Mammary epithelial cell (primary cell): ENCODE measurements around the gene APOL6.

Source experiments
- EZH2 ChIP-seq: IDR thresholded peaks from 2 replicates; pipeline ENCODE4 v1.6.1; 2012; ENCODE audit warnings: low read length, inconsistent platforms, borderline replicate concordance
- TF ChIP-seq, protein P1 (sequence below), 2 donors: IDR thresholded peaks in 1 of 2; conservative IDR thresholded peaks in 1 of 2; 2 replicates each; pipeline ENCODE4 v1.5.1; 2011 to 2012; ENCODE audit warnings: inconsistent platforms in 2 of 2, low read length in 2 of 2, mild to moderate bottlenecking in 2 of 2, control low read depth in 1 of 2, low read depth in 1 of 2; ENCODE audit not compliant: insufficient read depth in 1 of 2; ENCODE audit errors: extremely low read depth in 1 of 2

DNA sequence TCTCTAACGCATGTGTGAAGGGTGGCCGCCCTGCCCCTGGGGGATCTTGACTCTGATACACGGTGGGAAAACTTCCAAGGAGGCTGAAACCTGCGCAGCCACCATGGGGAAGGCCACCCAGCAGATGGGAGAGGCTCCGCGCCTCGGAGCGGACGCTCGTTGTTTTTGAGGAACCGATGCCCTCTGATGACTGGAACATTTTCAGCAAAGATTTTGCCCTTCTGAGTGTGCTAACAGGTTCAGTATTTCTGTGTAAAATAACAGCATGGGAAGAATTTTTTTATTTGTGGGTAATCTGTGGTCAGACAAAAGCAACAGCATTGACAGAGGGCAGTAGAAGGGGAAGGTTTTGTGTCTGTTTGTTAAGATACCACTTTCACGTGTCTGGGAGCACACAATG is 47.8 kb upstream of the APOL6 start:
- TF ChIP-seq, protein P1, sequence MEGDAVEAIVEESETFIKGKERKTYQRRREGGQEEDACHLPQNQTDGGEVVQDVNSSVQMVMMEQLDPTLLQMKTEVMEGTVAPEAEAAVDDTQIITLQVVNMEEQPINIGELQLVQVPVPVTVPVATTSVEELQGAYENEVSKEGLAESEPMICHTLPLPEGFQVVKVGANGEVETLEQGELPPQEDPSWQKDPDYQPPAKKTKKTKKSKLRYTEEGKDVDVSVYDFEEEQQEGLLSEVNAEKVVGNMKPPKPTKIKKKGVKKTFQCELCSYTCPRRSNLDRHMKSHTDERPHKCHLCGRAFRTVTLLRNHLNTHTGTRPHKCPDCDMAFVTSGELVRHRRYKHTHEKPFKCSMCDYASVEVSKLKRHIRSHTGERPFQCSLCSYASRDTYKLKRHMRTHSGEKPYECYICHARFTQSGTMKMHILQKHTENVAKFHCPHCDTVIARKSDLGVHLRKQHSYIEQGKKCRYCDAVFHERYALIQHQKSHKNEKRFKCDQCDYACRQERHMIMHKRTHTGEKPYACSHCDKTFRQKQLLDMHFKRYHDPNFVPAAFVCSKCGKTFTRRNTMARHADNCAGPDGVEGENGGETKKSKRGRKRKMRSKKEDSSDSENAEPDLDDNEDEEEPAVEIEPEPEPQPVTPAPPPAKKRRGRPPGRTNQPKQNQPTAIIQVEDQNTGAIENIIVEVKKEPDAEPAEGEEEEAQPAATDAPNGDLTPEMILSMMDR (conservative IDR thresholded peaks at IDR 0.05 in 1 of 2, IDR thresholded peaks at IDR 0.05 in 1 of 2; ENCODE audit: extremely low read depth in 1 of 2, insufficient read depth in 1 of 2, low read depth in 1 of 2, low read length in 2 of 2): no peak
- TF ChIP-seq EZH2: no peak
